ENCODE data around the gene NAALADL1. TPM values are rescaled to one million over a fixed set of nuclear protein-coding genes. Genes with fewer than 3 reads are reported as not detected.

The NAALADL1 gene
- total RNA-seq, 1 experiment from 2014 or later = not detected

DNA sequence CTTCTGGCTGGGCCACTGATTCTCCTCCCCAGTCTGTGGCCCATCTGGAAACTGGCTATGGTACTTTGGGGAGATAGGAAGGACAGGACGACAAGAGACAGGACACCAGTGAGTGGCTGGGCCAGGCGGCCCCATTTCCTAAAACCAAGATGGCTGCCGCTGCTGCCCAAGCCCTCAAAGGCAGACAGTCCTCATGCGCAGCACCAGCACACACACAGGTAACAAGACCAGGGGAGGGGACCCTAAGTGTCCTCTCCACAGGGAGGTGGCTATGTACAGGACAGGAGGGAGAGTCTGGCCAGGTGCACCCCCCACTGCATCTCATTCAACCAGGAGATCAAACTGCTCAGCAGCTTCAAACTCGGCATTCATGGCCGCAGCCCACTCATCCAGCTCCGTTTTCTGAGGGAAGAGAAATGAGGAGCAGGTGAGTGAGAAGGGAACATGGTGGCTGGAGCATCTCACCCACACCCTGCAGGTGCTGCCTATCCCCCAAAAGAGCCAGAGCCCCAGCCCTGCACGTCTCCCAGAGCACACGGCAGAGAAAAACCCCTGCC lies 20.5 kb upstream of the NAALADL1 start:
- no TSS peak for BruUV-seq (replicated peaks)
- Histone ChIP-seq H3K9me3 (ENCODE audit: control insufficient read depth in 1 of 2, insufficient read depth in 1 of 2, low read depth in 1 of 2, low read length in 2 of 2) (no peaks in the 10 kb centered on the region), H3K4me1 (ENCODE audit: control insufficient read depth in 1 of 2, insufficient read depth in 2 of 2, low read length in 2 of 2) (peaks cover 5 to 24% of the 10 kb centered on the region in 2 experiments; a peak in 3 of 4 replicates), H3K27me3 (ENCODE audit: insufficient read depth, low read length) (no peaks in the 10 kb centered on the region), H4K20me1 (ENCODE audit: insufficient read depth) (no peaks in the 10 kb centered on the region), H3K27ac (ENCODE audit: low read depth, low read length) (peak overlapping the region; percentile 39), H3K79me2 (ENCODE audit: insufficient read depth, low read length) (peaks cover 72% of the 10 kb centered on the region), H3K9ac (ENCODE audit: low read length) (peak overlapping the region; percentile 15; the same call in 1 of the 2 replicates), H3K36me3 (ENCODE audit: control insufficient read depth in 1 of 2, insufficient read depth in 2 of 2, low read length in 2 of 2) (peaks cover 14 to 49% of the 10 kb centered on the region in 2 experiments; a peak in 2 of 4 replicates), H3K9me2 (ENCODE audit: insufficient read depth) (no peaks in the 10 kb centered on the region), H3K4me2 (ENCODE audit: low read length) (peak overlapping the region; percentile 31; the same call in 1 of the 2 replicates), H3K4me3 (replicated peaks in 1 of 2; ENCODE audit: low read depth in 1 of 2, low read length in 2 of 2) (no peak overlapping the region), H2AFZ (ENCODE audit: low read depth, low read length, poor library complexity, severe bottlenecking) (no peak overlapping the region)
- ATAC-seq = no peak
- POLR2A ChIA-PET = interaction anchor here (0.8 to 1.5 kb wide), 2 partner anchors 33 to 43 kb away, joined by 3 read pairs; partner anchors contain the start of genes FAU, MRPL49 and TM7SF2
- RAD21 ChIA-PET (ENCODE audit: low non-redundant PET in 1 of 2, low total read pairs in 2 of 2, uncharacterized antibody in 2 of 2, unreplicated experiment in 2 of 2) = no interaction called here
- CTCF ChIA-PET = no interaction called here
- intact Hi-C loops (cut with micrococcal nuclease) = loop anchor here (5.0 kb wide), 1 partner anchor 67 kb away; the partner anchor contains the start of gene ARL2
- DNase-seq (ENCODE audit: low read depth, low spot score) = no peak
- TF ChIP-seq ZNF274 (IDR thresholded peaks at IDR 0.05; ENCODE audit: low read depth, low read length) (no peak), CBX3 (IDR thresholded peaks at IDR 0.05; ENCODE audit: low read depth) (no peak), TCF7L2 (IDR thresholded peaks at IDR 0.05; ENCODE audit: borderline replicate concordance, extremely low read depth, insufficient read depth, insufficient read length) (no peak), EZH2phosphoT487 (IDR thresholded peaks at IDR 0.05; ENCODE audit: borderline replicate concordance) (no peak), EZH2 (IDR thresholded peaks at IDR 0.05) (no peak), SP1 (IDR thresholded peaks at IDR 0.05; ENCODE audit: low read depth) (no peak), FOSL1 (IDR thresholded peaks at IDR 0.05; ENCODE audit: low read depth) (no peak), SRF (IDR thresholded peaks at IDR 0.05; ENCODE audit: low read depth) (no peak), ELF1 (IDR thresholded peaks at IDR 0.05; ENCODE audit: borderline replicate concordance, low read depth) (no peak), POLR2A (IDR thresholded peaks at IDR 0.05; ENCODE audit: borderline replicate concordance, extremely low read depth, insufficient read depth, insufficient read length) (no peak), SIN3A (IDR thresholded peaks at IDR 0.05; ENCODE audit: low read depth) (no peak), JUND (IDR thresholded peaks at IDR 0.05) (no peak), EGR1 (IDR thresholded peaks at IDR 0.05; ENCODE audit: low read depth) (no peak), ZFX (IDR thresholded peaks at IDR 0.05) (no peak)
- TF ChIP-seq, protein P1, sequence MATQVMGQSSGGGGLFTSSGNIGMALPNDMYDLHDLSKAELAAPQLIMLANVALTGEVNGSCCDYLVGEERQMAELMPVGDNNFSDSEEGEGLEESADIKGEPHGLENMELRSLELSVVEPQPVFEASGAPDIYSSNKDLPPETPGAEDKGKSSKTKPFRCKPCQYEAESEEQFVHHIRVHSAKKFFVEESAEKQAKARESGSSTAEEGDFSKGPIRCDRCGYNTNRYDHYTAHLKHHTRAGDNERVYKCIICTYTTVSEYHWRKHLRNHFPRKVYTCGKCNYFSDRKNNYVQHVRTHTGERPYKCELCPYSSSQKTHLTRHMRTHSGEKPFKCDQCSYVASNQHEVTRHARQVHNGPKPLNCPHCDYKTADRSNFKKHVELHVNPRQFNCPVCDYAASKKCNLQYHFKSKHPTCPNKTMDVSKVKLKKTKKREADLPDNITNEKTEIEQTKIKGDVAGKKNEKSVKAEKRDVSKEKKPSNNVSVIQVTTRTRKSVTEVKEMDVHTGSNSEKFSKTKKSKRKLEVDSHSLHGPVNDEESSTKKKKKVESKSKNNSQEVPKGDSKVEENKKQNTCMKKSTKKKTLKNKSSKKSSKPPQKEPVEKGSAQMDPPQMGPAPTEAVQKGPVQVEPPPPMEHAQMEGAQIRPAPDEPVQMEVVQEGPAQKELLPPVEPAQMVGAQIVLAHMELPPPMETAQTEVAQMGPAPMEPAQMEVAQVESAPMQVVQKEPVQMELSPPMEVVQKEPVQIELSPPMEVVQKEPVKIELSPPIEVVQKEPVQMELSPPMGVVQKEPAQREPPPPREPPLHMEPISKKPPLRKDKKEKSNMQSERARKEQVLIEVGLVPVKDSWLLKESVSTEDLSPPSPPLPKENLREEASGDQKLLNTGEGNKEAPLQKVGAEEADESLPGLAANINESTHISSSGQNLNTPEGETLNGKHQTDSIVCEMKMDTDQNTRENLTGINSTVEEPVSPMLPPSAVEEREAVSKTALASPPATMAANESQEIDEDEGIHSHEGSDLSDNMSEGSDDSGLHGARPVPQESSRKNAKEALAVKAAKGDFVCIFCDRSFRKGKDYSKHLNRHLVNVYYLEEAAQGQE (IDR thresholded peaks at IDR 0.05; ENCODE audit: low read depth) = no peak
- TF ChIP-seq, protein P2, sequence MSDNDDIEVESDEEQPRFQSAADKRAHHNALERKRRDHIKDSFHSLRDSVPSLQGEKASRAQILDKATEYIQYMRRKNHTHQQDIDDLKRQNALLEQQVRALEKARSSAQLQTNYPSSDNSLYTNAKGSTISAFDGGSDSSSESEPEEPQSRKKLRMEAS (IDR thresholded peaks at IDR 0.05) = no peak
- TF ChIP-seq, protein P3, sequence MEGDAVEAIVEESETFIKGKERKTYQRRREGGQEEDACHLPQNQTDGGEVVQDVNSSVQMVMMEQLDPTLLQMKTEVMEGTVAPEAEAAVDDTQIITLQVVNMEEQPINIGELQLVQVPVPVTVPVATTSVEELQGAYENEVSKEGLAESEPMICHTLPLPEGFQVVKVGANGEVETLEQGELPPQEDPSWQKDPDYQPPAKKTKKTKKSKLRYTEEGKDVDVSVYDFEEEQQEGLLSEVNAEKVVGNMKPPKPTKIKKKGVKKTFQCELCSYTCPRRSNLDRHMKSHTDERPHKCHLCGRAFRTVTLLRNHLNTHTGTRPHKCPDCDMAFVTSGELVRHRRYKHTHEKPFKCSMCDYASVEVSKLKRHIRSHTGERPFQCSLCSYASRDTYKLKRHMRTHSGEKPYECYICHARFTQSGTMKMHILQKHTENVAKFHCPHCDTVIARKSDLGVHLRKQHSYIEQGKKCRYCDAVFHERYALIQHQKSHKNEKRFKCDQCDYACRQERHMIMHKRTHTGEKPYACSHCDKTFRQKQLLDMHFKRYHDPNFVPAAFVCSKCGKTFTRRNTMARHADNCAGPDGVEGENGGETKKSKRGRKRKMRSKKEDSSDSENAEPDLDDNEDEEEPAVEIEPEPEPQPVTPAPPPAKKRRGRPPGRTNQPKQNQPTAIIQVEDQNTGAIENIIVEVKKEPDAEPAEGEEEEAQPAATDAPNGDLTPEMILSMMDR (IDR thresholded peaks at IDR 0.05 in 2 of 3, conservative IDR thresholded peaks at IDR 0.05 in 1 of 3; ENCODE audit: borderline replicate concordance in 1 of 3, insufficient read depth in 1 of 3, low read depth in 2 of 3, low read length in 2 of 3) = no peak
